ENCODE data around the gene ZNF627.
"Not testable (repeated sequence)": the region's sequence is repeated elsewhere in the genome, so short reads cannot be mapped to it uniquely, and the experiment has no call there.

Gene ZNF627

DNA sequence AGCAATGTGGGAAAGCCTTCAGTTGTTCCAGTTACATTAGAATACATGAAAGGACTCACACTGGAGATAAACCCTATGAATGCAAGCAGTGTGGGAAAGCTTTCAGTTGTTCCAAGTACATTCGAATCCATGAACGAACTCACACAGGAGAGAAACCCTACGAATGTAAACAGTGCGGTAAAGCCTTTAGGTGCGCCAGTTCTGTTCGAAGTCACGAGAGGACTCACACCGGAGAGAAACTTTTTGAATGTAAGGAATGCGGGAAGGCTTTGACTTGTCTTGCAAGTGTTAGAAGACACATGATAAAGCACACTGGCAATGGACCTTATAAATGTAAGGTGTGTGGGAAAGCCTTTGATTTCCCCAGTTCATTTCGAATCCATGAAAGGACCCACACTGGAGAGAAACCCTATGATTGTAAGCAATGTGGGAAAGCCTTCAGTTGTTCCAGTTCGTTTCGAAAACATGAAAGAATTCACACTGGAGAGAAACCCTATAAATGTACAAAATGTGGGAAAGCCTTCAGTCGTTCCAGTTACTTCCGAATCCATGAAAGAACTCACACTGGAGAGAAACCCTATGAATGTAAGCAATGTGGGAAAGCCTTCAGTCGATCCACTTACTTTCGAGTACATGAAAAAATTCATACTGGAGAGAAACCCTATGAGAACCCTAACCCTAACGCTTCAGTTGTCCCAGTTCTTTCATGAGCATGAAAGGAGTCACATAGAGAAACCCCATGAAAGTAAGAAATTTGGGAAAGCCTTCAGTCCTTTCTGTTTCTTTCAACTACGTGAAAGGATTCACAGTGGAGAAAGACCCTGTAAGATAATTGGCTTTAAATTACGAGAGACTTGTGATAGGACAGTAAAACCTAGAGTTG, 20.1 kb downstream of the ZNF627 start:
- Histone ChIP-seq H3K27ac (ENCODE audit: low read depth, low read length) (no peak overlapping the region), H3K27me3 (ENCODE audit: control insufficient read depth in 5 of 5, insufficient read depth in 4 of 5, low read length in 5 of 5) (no peaks in the 10 kb centered on the region), H3K9ac (ENCODE audit: low read length in 5 of 5) (no peak overlapping the region), H3K9me3 (ENCODE audit: control insufficient read depth in 5 of 5, low read length in 5 of 5) (peaks cover 14 to 26% (median 22%) of the 10 kb centered on the region in 5 donors), H3K4me3 (ENCODE audit: low read depth in 1 of 5, low read length in 5 of 5) (peak overlapping the region; percentile 15 to 33 (median 25)), H3K4me1 (ENCODE audit: control insufficient read depth in 5 of 5, insufficient read depth in 5 of 5, low read length in 5 of 5) (peaks cover 0 to 7% (median 0%) of the 10 kb centered on the region in 5 donors), H3K36me3 (ENCODE audit: control insufficient read depth in 5 of 5, insufficient read depth in 5 of 5, low read length in 5 of 5) (peaks cover 28 to 72% (median 54%) of the 10 kb centered on the region in 5 donors)

DNA sequence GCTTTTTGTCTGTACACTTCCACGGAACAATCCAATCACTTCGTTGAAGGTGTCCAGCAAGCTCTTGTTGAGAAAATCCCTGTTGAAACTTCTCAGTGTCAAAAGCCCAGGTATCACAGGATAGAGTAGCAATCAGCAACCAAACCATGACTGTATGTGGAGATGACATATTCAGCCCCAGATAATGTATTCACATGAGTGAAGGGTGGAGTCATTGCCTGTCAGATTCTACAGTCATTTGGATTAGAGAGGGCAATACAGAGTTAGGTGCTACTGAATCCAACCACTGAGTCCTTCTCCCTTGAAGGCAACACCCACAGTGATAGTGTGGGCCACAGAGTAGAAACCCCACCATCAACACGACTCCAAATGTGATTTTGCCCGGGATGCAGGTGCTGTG, 23.3 kb downstream of the ZNF627 start:
- no peak overlapping the region for H3K27ac ChIP-seq (ENCODE audit: low read depth, low read length)
- no peak overlapping the region for H3K4me3 ChIP-seq (ENCODE audit: low read depth in 1 of 5, low read length in 5 of 5)
- H3K27me3 ChIP-seq (ENCODE audit: control insufficient read depth in 5 of 5, insufficient read depth in 4 of 5, low read length in 5 of 5): no peaks in the 10 kb centered on the region
- H3K9me3 ChIP-seq (ENCODE audit: control insufficient read depth in 5 of 5, low read length in 5 of 5): peaks cover 14 to 26% (median 22%) of the 10 kb centered on the region in 5 donors
- no peak overlapping the region for H3K9ac ChIP-seq (ENCODE audit: low read length in 5 of 5)
- H3K36me3 ChIP-seq (ENCODE audit: control insufficient read depth in 5 of 5, insufficient read depth in 5 of 5, low read length in 5 of 5): peaks cover 28 to 58% (median 45%) of the 10 kb centered on the region in 5 donors
- H3K4me1 ChIP-seq (ENCODE audit: control insufficient read depth in 5 of 5, insufficient read depth in 5 of 5, low read length in 5 of 5): peaks cover 5 to 13% (median 12%) of the 10 kb centered on the region in 5 donors

DNA sequence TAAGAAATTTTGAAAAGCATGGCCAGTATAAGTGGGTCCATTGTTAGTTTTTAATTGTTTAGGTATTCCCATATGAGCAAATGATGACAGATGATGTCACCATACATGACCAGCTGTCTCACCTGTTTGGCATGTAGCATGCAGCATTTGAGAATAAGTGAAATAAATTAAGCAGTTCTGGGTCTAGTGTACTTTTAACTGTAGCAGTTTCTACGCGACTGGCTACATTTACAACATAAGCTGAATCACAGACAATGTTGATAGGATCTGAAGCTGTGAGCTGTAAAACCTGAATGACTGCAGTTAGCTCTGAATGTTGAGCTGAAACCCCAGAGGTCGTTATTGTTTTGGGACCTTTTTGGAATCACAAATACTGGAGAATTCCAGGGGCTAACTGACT, 25.1 kb downstream of the ZNF627 start:
- peaks cover 2 to 13% (median 12%) of the 10 kb centered on the region in 5 donors for H3K4me1 ChIP-seq (ENCODE audit: control insufficient read depth in 5 of 5, insufficient read depth in 5 of 5, low read length in 5 of 5)
- H3K4me3 ChIP-seq (ENCODE audit: low read depth in 1 of 5, low read length in 5 of 5); H3K27ac ChIP-seq (ENCODE audit: low read depth, low read length); H3K9ac ChIP-seq (ENCODE audit: low read length in 5 of 5); H3K27me3 ChIP-seq (ENCODE audit: control insufficient read depth in 5 of 5, insufficient read depth in 4 of 5, low read length in 5 of 5): not testable (repeated sequence)
- peaks cover 19 to 41% (median 29%) of the 10 kb centered on the region in 5 donors for H3K36me3 ChIP-seq (ENCODE audit: control insufficient read depth in 5 of 5, insufficient read depth in 5 of 5, low read length in 5 of 5)
- peaks cover 7 to 14% (median 12%) of the 10 kb centered on the region in 5 donors for H3K9me3 ChIP-seq (ENCODE audit: control insufficient read depth in 5 of 5, low read length in 5 of 5)

DNA sequence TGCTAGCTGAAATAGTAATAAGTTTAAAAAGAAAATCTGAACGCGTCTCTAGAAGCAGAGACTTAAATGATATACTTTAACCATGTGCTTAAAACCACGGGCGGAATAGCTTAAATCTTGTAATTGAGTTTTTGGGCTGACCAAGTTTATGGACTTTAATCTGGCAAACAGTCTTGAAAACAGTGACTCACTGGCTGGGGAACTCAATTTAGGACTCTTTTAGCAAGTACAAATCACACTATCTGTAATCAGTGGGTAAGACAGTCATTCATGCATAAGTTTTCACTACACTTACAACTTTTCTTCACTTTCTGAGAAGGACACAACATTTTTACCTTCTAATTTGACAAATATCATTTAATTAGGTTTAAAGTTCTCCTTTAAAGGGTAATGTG, 26.8 kb downstream of the ZNF627 start:
- H3K36me3 ChIP-seq (ENCODE audit: control insufficient read depth in 5 of 5, insufficient read depth in 5 of 5, low read length in 5 of 5): peaks cover 3 to 25% (median 17%) of the 10 kb centered on the region in 5 donors
- H3K27ac ChIP-seq (ENCODE audit: low read depth, low read length): no peak overlapping the region
- no peak overlapping the region for H3K9ac ChIP-seq (ENCODE audit: low read length in 5 of 5)
- no peaks in the 10 kb centered on the region for H3K27me3 ChIP-seq (ENCODE audit: control insufficient read depth in 5 of 5, insufficient read depth in 4 of 5, low read length in 5 of 5)
- H3K4me3 ChIP-seq (ENCODE audit: low read depth in 1 of 5, low read length in 5 of 5): no peak overlapping the region
- no peaks in the 10 kb centered on the region for H3K9me3 ChIP-seq (ENCODE audit: control insufficient read depth in 5 of 5, low read length in 5 of 5)
- H3K4me1 ChIP-seq (ENCODE audit: control insufficient read depth in 5 of 5, insufficient read depth in 5 of 5, low read length in 5 of 5): peaks cover 0 to 13% (median 12%) of the 10 kb centered on the region in 5 donors

DNA sequence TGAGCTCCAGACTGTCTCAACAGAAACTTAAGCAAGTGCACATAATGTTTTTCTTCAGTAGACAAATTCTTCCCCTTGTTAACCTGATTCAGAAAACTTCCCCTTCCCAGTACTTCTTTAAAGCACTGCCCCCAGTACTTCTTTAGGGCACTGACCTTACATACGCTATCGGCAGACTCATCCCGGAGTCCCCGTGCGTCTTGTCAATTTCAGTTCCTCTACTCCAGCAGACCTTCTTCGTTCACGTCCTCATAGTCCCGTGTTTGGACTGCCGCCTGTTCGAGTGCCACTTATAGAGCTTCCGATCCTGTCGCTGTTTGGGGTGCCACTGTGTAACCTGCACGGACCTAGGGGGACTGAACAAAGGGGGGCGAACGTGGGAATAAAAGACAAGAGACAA, 29.0 kb downstream of the ZNF627 start:
- H3K9ac ChIP-seq (ENCODE audit: low read length in 5 of 5): no peak overlapping the region
- no peak overlapping the region for H3K27ac ChIP-seq (ENCODE audit: low read depth, low read length)
- peaks cover 0 to 4% (median 0%) of the 10 kb centered on the region in 5 donors for H3K36me3 ChIP-seq (ENCODE audit: control insufficient read depth in 5 of 5, insufficient read depth in 5 of 5, low read length in 5 of 5)
- peaks cover 0 to 7% (median 2%) of the 10 kb centered on the region in 5 donors for H3K27me3 ChIP-seq (ENCODE audit: control insufficient read depth in 5 of 5, insufficient read depth in 4 of 5, low read length in 5 of 5)
- H3K9me3 ChIP-seq (ENCODE audit: control insufficient read depth in 5 of 5, low read length in 5 of 5): no peaks in the 10 kb centered on the region
- H3K4me1 ChIP-seq (ENCODE audit: control insufficient read depth in 5 of 5, insufficient read depth in 5 of 5, low read length in 5 of 5): peaks cover 0 to 13% (median 12%) of the 10 kb centered on the region in 5 donors
- no peak overlapping the region for H3K4me3 ChIP-seq (ENCODE audit: low read depth in 1 of 5, low read length in 5 of 5)

DNA sequence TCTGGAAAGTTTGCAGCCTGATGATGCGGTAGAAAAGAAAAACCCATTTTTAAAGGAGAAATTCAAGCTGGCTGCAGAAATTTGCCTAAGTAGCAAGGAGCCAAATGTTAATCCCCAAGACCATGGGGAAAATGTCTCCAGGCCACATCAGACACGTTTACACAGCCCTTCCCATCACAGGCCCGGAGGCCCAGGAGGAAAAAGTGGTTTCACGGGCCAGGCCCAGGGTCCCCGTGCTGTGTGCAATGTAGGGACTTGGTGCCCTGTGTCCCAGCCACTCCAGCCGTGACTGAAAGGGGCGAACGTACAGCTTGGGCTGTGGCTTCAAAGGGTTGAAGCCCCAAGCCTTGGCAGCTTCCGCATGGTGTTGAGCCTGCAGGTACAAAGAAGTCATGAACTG, 35.9 kb downstream of the ZNF627 start:
- H3K27me3 ChIP-seq (ENCODE audit: control insufficient read depth in 5 of 5, insufficient read depth in 4 of 5, low read length in 5 of 5): peaks cover 0 to 7% (median 2%) of the 10 kb centered on the region in 5 donors
- no peak overlapping the region for H3K4me3 ChIP-seq (ENCODE audit: low read depth in 1 of 5, low read length in 5 of 5)
- no peak overlapping the region for H3K27ac ChIP-seq (ENCODE audit: low read depth, low read length)
- H3K4me1 ChIP-seq (ENCODE audit: control insufficient read depth in 5 of 5, insufficient read depth in 5 of 5, low read length in 5 of 5): no peaks in the 10 kb centered on the region
- H3K9me3 ChIP-seq (ENCODE audit: control insufficient read depth in 5 of 5, low read length in 5 of 5): no peaks in the 10 kb centered on the region
- no peak overlapping the region for H3K9ac ChIP-seq (ENCODE audit: low read length in 5 of 5)
- H3K36me3 ChIP-seq (ENCODE audit: control insufficient read depth in 5 of 5, insufficient read depth in 5 of 5, low read length in 5 of 5): no peaks in the 10 kb centered on the region

DNA sequence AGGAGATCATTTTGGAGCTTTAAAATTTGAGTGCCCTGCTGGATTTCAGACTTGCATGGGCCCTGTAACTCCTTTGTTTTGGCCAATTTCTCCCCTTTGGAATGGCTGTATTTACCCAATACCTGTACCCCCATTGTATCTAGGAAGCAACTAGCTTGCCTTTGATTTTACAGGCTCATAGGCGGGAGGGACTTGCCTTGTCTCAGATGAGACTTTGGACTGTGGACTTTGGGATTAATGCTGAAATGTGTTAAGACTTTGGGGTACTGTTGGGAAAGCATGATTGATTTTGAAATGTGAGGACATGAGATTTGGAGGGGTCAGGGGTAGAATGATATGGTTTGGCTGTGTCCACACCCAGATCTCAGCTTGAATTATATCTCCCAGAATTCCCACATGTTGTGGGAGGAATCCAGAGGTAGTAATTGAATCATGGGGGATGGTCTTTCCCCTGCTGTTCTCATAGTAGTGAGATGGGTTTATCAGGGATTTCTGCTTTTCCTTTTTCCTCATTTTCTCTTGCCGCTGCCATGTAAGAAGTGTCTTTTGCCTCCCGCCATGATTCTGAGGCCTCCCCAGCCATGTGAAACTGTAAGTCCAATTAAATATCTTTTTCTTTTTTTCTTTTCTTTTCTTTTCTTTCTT, 36.9 kb downstream of the ZNF627 start:
- not testable (repeated sequence) for H3K9me3 ChIP-seq (ENCODE audit: control insufficient read depth in 5 of 5, low read length in 5 of 5); H3K4me1 ChIP-seq (ENCODE audit: control insufficient read depth in 5 of 5, insufficient read depth in 5 of 5, low read length in 5 of 5); H3K36me3 ChIP-seq (ENCODE audit: control insufficient read depth in 5 of 5, insufficient read depth in 5 of 5, low read length in 5 of 5); H3K4me3 ChIP-seq (ENCODE audit: low read depth in 1 of 5, low read length in 5 of 5); H3K9ac ChIP-seq (ENCODE audit: low read length in 5 of 5); H3K27me3 ChIP-seq (ENCODE audit: control insufficient read depth in 5 of 5, insufficient read depth in 4 of 5, low read length in 5 of 5); H3K27ac ChIP-seq (ENCODE audit: low read depth, low read length)

DNA sequence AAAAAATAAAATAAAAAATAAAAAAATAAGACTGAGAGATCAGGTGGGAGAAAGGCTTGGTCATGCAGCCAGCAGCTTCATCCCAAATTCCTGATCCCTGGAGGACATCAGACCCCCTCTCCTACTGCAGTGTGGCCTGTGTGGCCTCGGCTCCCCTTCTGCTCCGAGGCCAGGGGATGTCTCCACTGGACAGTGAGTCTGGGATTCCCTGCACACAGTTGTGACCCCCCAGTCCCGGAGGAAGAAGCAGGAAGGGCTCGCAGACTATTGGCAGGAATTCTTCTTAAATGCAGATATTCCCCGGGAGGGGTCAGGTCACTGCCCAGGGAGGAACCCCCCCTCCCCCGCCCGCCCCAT, 41.9 kb downstream of the ZNF627 start:
- Histone ChIP-seq H3K4me1 (ENCODE audit: control insufficient read depth in 5 of 5, insufficient read depth in 5 of 5, low read length in 5 of 5) (peaks cover 0 to 11% (median 10%) of the 10 kb centered on the region in 5 donors), H3K36me3 (ENCODE audit: control insufficient read depth in 5 of 5, insufficient read depth in 5 of 5, low read length in 5 of 5) (no peaks in the 10 kb centered on the region), H3K27me3 (ENCODE audit: control insufficient read depth in 5 of 5, insufficient read depth in 4 of 5, low read length in 5 of 5) (no peaks in the 10 kb centered on the region), H3K27ac (ENCODE audit: low read depth, low read length) (no peak overlapping the region), H3K9me3 (ENCODE audit: control insufficient read depth in 5 of 5, low read length in 5 of 5) (no peaks in the 10 kb centered on the region), H3K9ac (ENCODE audit: low read length in 5 of 5) (no peak overlapping the region), H3K4me3 (ENCODE audit: low read depth in 1 of 5, low read length in 5 of 5) (peak overlapping the region in 3 of 5 donors; percentile 78 to 87 (median 81))

DNA sequence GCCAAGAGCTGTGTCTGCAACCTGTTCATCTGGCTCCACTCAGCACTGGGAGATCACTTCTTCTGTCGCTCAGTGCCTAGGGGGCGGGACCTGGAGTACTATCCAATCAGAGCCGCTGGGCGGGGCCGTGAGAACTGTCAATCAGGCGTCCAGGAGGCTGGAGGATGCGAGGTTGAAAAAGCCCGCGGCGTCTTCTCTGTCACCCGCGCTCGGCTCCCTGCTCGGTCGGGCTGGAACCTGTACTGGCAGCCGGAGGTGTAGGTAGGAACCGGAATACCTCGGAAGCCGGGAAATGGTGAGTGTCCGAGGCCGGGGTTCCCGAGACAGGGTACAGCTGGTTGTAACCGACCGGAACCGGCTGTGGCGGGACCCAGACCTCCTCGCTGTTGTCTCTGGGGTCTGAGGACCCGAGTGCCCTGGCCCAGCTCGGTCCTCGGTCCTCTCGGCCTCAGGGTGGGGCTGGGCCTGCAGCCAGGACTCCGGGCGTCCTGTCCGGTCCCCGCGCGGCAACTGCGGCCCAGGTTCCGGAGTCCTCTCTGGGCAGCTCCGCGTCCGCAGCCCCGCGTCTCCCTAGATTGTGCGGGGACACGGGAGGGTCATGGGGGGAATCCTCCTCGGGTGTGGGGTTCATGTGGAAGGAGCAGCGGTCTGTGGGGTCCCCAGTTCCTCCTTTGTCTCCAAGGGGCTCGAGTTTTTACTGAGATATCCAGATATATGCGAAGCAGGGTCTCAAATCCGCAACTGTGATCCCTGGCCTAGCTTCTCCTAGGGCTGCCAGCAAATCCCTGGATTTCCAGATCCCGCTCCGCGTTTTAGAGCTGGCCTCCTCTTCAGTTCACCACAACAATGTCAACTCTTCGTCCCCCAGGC, 42.6 kb downstream of the ZNF627 start:
- Histone ChIP-seq H3K4me3 (ENCODE audit: low read depth in 1 of 5, low read length in 5 of 5) (peak overlapping the region; percentile 69 to 87 (median 80)), H3K4me1 (ENCODE audit: control insufficient read depth in 5 of 5, insufficient read depth in 5 of 5, low read length in 5 of 5) (peaks cover 0 to 11% (median 10%) of the 10 kb centered on the region in 5 donors), H3K36me3 (ENCODE audit: control insufficient read depth in 5 of 5, insufficient read depth in 5 of 5, low read length in 5 of 5) (no peaks in the 10 kb centered on the region), H3K27me3 (ENCODE audit: control insufficient read depth in 5 of 5, insufficient read depth in 4 of 5, low read length in 5 of 5) (no peaks in the 10 kb centered on the region), H3K9ac (ENCODE audit: low read length in 5 of 5) (peak overlapping the region in 4 of 5 donors; percentile 52 to 80 (median 68)), H3K27ac (ENCODE audit: low read depth, low read length) (no peak overlapping the region), H3K9me3 (ENCODE audit: control insufficient read depth in 5 of 5, low read length in 5 of 5) (no peaks in the 10 kb centered on the region)
